HG03575 (cell line): ENCODE results near the gene DAPK2.
"Not testable (repeated sequence)": the region's sequence is repeated elsewhere in the genome, so short reads cannot be mapped to it uniquely, and the experiment has no call there.

Experiments
- ATAC-seq: cut with Tn5 transposase; IDR thresholded peaks from one replicate; pipeline ENCODE4 v1.9.1; 2021; ENCODE audit not compliant: unreplicated experiment, insufficient number of reproducible peaks, low FRiP score; ENCODE audit errors: extremely low read depth

The DAPK2 gene

DNA sequence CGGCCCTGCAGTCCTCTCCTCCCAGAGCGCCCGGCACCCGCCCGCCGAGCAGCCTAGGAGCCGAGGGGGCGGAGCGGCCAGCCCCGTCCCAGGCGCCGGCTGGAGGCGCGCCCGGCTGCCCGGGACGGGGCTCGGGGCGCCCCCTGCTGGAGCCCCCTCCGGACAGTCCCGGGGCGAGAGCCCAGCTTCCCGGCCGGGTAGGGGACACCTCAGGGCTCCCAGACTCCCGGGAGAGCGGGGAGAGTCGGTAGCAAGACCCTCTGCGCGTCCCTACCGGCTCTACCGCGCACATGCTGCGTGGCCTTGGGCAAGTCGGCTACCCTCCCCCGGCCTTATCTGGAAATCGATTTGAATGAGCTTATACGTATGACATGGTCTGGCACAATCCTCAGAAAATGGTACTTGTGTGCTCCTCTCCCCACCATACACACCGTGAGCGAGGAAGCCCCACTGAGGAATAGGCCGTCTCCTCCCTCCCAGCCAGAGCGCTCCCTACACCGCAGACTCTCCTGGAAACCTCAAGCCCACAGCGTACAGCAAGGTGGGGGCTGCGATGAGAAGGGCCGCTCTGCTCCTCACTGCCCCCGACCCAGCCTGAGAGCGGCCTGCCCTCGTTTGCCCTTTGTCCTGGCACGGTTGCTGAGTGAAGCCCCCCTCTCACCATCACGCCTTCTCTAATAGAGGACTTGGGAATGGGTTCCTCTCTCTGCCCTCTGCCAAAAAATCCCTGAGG is at the start of gene DAPK2:
DAPK2 (minus strand) TSS at position 65 of the 733 bp plus-strand sequence. CDS start 6,224 bp downstream, outside the sequence.
- no peak for ATAC-seq

DNA sequence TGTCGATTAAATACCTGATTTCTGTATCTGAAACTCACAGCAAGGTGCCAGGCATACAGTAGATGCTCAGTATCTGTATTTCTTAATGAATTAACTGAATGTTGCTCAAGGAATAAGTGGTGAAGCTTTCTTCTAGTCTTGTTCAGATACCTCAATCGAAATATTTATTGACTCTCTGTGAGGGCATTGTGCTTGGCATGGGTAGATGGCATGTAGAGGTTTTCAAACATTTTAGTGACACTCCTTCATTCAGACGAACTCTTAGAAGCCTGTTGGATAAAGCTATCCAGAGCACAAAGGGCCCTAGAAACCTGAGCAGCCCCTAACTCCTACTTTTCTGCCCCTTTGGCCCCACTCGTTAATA is 49.1 kb upstream of the DAPK2 start:
- ATAC-seq = no peak

DNA sequence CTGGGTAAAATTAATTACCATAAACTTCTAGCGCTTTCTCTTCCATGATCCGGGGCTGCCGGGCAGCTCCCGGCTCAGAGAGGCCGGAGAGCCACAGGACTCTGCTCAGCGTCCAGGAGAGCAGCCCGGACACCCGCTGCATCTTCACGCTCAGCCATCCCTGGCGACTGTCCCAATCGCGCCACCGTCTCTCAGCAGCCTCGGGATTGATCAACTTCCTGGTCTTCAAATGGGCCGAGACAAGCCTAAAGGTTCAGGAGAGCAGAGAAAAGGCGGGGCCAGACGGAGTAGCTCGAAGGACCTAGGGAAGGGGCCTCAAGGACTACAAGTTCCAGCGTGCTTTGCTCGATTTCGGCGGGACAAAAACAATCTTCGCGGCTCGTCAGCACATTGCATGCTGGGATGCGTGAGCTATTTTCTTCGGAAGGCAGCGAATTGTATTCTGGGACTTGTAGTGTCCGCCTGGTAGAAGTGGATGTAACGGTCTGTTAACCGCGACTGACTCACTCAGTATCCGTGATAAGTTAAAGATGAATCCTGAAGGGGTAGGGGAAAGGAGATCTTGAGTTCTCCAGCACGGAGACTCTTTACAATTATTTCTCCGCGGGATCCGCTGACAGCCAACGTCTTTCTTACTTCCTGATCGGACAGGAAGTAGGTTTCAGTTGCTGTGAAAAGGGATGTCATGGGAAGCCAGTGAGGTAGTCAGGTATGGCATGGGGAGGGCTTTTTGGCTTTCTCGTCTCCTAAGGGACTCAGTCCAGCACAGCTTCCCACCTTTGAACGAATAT is 47.5 kb upstream of the DAPK2 start, which contains the start of gene CIAO2A:
CIAO2A (minus strand) TSS at position 212 of the 791 bp plus-strand sequence; CDS start at position 142, 70 bp downstream.
- ATAC-seq = peak; percentile 53

DNA sequence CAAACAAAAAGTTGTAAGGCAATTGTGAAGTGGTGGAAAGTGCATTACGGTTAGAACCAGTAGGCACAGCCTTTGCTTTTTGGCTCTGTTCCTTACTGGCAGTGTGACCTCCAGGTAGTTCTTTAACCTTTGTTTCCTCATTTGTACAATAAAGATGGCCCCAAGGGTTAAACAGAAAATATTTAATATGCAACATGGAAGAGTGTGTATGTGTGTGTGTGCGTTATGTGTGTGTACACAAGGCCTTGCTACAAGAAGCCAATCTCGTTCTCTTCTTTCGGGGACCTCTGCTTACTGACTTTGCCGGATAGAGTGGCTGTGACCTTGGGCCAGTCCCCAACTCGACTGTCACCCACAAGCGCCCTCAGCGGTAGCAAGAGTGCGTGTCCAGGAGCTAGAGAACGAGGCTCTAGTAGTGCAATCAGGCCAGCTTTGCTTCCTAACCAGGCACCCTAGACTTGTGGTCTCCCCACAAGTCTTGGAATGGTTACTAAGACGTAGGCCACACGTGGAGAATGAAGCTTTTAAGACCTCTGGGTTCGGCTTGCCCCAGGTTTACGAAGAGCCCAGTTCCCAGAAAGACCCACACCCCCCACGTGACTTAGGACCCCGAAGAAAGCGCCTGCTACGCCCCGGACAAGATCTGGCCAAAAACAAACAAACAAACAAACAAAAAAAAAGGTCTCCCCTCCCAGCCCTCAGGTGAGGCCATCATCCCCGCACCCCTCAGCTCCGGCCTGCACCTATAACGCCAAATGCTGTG is 46.8 kb upstream of the DAPK2 start:
- no peak for ATAC-seq

DNA sequence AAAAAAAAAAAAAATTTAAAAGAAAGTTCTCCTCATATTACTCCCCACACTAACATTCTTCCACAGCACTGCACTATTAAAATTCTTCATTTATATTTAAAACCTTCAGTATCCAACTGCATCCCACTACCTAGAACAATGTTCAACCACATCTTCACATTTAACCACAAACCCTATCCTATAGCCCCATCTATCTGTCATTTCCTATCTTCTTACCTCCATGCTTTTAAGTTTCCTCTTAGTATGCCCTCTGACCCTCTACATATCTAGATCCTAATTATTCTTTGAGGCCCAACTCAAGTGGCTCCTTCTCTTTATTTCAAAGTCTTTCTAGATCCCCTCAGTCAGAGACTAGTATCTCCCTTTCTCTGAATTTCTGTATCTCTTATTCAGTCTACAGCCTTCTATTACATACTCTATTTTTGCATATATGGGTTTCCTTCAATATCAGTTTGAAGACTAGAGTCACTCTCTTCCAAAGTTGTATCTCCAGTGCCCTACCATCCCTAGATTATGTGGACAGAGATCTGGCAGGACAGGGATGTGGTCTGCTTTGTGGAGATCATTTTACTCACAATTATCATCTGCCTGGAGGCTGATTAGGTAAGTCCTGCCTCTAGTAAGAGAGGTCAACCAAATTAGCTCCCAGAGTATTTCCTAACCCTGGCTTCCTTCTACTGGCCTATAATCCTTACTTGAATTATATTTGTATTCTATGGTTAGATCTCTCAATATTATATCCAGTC is 46.0 kb upstream of the DAPK2 start:
- ATAC-seq = no peak

DNA sequence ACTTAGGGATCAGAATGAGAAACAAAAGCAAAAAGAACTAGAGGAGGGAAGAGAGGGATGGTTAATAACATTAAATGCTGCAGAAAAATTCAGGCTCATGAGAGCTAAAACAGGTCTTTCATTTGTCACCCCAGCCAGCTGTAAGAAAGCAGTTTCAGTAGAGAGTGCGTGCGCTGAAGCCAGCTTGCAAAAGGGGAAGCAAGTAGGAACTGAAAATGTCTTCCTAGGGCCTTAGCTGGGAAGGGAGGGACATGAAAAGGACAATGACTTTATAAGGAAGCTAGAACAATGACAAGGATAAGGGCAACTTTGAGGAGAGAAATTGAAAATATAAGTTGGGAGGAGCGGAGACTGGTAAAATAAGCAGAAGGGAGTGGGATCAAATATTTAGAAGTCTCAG is 44.2 kb upstream of the DAPK2 start:
- ATAC-seq = no peak

DNA sequence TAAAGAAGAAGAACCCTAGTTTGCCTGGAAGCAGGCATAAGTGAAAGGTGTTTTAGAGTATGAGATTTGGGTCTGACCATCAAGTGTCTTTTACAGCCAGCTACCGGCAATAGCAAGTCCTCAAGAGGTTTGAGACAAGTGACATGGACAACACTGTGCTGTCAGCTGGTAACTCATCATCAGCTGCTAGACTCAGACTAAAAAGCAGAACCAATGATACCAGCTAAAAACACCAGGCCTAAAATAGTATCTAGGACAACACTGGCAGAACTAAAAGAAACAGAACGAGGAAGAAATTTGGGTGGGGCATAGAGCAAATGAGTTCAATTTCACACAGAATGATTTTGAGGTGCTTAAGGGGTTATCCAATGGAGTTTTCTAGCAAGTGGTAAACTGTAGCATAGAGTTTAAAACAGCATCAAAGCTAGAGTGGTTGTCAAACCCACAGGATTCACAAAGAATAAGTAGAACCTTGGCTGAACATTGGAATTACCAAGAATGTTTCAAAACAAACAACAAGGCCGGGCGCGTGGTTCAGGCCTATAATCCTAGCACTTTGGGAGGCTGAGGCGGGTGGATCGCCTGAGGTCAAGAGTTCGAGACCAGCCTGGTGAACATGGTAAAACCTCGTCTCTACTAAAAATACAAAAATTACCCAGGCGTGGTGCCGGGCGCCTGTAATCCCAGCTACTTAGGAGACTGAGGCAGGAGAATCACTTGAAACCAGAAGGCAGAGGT is 43.4 kb upstream of the DAPK2 start:
- no peak for ATAC-seq

DNA sequence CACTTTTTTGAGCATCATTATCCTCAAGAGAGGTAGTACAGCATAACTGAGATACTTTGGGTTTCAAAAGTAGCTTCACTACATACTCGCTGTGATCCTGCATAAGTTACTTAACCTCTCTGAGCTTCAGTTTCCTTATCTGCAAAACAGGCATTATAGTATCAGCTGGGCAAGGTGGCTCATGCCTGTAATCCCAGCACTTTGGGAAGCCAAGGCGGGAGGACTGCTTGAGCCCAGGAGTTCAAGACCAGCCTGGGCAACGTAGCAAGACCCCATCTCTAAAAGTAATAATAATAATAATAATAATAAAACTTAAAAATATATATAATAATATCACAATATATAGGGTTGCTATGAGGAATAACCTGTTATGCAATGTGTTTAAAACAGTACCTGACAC is 36.5 kb upstream of the DAPK2 start:
- ATAC-seq = no peak

DNA sequence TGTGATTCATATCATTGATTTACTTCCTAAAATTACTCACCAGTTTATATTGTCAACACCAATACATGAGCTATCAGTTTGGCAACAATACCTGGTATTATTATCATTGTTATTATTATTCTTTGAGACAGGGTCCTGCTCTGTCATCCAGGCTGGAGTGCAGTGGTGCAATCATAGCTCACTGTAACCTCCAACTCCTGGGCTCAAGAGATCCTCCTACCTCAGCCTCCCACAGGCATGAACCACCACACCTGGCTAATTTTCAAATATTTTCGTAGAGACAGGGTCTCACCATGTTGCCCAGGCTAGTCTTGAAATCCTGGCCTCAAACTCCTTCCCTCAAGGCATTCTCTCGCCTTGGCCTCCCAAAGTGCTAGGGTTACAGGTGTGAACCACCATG is 27.2 kb upstream of the DAPK2 start:
- ATAC-seq = not testable (repeated sequence)

DNA sequence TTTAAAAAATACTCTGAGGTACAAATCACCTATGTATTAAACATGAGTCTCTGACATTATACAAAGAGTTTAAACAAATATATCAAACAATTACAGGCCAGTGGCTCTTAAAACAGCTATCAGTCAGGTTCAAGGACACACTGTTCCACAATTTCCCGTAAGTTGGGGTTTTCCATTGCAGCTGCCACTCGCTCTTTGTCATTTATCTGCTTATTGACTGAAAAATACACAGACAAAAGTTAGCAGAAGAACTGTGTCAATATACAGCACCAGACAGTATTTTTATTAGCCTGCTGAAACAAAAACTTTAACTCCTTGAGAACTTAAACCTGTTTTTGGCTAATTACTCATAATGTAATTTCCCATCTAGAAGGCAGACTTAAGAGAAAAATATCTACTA is 26.5 kb upstream of the DAPK2 start:
- no peak for ATAC-seq

DNA sequence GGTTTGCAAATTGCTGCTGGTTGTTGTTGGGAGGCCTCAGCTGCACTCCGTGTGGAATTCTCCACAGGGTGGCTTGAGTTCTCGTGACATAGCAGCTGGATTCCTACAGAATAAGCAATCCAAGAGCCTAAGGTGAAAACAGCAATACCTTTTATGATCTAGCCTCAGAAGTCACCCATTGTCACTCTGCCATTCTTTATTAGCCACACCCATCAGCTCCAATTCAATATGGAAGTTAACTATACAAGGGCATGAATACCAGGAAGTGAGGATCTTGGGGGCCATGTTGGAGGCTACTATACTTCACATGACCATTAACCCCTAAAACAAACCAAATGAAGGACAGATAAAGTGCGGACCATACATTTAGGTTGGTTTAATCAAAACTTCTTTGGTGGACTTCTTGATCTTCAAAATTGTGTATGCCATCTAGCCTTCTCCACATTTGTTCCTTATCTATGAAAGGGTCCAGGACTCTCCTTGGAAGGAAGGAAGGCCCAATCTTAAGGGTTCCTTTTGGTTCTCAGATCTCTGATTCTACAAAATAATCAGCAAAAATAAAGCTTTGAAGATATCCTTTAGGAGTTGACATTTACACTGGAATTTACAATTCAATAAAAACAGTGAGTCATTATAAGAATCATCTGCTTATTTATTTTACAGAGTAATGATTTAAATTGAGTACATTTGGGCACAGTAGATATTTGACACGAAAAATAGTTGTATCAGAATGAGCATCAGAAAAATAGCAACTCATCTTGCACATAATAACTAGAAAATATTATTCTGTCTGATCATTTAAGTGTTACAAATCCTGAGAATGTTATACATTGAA is 25.9 kb upstream of the DAPK2 start:
- no peak for ATAC-seq

DNA sequence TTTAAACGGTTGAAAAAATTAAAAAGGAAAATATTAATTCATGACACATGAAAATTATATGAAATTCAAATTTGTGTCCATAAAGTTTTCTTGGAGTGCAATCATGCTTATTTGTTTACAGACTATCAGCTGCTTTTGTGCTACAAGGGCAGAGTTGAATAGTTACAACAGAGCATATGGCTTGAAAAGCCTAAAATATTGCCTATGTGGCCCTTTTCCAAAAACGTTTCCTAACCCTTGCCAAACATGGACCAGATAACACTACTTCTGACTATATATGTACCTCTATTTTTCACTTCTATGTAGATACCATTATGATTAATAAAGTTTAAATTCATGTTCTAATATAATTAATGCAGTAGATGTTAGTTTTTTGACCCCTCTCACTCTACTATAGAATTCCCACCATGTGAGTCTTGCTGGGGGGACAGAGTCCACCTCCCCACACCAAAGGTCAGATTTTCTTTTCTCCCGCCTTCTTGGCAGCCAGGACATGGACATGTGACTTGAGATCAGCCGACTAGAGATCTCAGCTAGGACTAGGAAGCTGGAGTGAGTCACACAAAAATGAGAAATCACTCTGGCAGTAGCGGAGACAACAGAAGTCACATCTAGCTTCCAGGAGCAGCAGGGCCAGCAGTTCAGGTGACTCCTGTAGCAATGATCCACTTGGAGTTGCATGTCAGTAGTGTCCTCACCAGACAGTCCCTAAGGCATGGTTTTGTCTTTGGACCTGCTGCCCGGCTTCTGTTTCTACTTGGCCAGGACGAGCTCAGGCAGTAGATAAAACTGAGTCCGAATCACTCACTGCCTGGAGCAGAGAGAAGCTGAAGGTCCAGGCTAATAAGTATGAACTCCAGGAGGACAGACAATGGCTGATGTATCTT is 24.9 kb upstream of the DAPK2 start:
- ATAC-seq = no peak

DNA sequence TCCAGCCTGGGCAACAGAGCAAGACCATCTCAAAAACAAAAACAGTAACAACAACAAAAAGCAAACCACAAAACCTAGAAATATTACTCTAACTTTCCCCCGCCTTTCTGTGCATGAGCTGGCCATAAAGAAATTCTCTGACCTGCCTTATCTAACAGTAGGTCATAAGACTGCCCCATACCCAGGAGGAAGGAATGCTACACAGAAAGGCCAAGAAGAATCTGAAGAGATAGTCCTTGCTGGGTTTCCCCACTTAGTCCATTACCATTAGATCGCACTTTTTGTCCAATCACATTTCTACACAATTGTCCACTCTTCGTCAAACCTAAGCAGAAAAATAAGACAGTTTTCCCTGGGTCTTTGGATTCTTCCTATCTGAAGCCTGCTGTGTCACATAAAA is 23.8 kb upstream of the DAPK2 start:
- no peak for ATAC-seq

DNA sequence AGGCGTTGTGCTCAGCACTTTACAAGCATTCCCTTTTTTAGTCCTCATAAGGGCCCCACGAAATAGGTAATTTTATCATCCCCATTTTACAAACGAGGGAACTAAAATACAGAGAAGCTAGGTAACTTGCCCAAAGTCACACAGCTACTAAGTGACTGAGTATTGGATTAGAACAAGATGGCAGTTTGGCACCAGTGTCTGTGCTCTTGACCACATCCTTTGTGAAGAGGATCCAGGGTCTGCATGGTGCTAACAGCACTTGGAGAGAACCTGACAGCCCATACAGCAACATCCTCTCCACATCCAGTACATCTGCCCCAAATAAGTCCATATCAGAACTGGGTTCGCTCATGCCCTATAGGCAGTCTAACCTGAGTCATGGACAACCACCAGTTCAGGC is 21.8 kb upstream of the DAPK2 start:
- ATAC-seq = no peak

DNA sequence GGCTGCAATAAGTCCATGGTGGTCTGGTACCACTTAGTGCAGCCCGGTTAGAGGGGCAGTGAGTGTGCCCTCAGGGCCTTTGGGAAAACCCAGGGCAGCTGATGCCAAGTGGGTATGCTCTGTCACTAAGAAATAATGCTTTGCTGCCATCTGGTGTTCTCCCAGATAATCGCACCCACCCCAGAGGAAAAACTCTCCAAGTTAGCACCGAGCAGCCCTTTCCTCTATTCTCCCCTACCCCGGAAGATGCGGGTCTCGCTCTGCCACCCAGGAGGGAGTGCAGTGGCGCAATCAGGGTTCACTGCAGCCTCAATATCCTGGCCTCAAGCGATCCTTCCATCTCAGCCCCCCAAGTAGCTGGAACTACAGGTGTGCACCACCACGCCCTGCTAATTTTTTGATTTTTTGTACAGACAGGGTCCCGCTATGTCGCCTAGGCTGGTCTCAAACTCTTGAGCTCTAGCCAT is 21.3 kb upstream of the DAPK2 start:
- no peak for ATAC-seq

DNA sequence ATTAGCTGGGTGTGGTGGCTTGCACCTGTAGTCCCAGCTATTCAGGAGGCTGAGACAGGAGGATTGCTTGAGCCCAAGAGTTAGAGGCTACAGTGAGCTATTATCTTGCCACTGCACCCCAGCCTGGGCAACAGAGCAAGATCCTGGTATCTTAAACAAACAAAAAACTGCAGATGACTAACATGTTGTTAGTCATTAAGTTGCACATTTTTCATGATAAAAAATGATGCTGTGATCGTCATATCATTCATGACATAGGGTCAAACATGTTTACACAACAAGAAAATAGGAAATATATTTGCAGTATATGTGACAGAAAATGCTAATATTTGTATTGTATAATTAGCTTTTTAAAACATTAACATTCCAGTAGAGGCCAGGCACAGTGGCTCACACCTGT is 20.2 kb upstream of the DAPK2 start:
- ATAC-seq = no peak

DNA sequence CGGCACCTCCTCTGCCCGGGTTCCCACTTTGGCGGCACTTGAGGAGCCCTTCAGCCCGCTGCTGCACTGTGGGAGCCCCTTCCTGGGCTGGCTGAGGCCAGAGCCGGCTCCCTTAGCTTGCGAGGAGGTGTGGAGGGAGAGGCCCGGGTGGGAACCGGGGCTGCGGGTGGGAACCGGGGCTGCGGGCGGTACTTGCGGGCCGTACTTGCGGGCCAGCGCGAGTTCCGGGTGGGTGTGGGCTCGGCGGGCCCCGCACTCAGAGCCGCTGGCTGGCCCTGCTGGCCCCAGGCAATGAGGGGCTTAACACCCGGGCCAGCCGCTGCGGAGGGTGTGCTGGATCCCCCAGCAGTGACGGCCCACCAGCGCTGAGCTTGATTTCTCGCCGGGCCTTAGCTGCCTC is 14.4 kb upstream of the DAPK2 start:
- no peak for ATAC-seq
